Measurements from ENCODE around the gene PRIMPOL.
"Not testable (repeated sequence)": the region's sequence is repeated elsewhere in the genome, so short reads cannot be mapped to it uniquely, and the experiment has no call there.

GRCh38 chr4:184624504-184624903 is 25.0 kb upstream of the PRIMPOL start:
- TF ChIP-seq POLR2A (IDR thresholded peaks at IDR 0.05; ENCODE audit: low read depth, low read length); POLR2AphosphoS5 (IDR thresholded peaks at IDR 0.05; ENCODE audit: low read depth, low read length); TAF1 (IDR thresholded peaks at IDR 0.05; ENCODE audit: low read depth, low read length); PAX5 (IDR thresholded peaks at IDR 0.05; ENCODE audit: insufficient read depth, low read length, severe bottlenecking); SPI1 (IDR thresholded peaks at IDR 0.05; ENCODE audit: low read depth, low read length); POU2F2 (IDR thresholded peaks at IDR 0.05; ENCODE audit: low read depth, low read length): not testable (repeated sequence)
